Mesothelial cell of epicardium (in vitro differentiated cells): Measurements from ENCODE around the gene CFAP68. TPM values are rescaled to one million over a fixed set of nuclear protein-coding genes. Genes with fewer than 3 reads are reported as not detected.

Source experiments
- DNase-seq, 2 experiments: peaks; one replicate each; pipeline ENCODE4 v3.0.0; 2021; ENCODE audit warnings: low spot score in 2 of 2; ENCODE audit not compliant: unreplicated experiment in 2 of 2
- H3K27ac Mint-ChIP-seq: 2 replicates; pipeline ENCODE4 v1.8.0; 2021; ENCODE audit warnings: mixed read lengths
- H3K27me3 Mint-ChIP-seq: 2 replicates; pipeline ENCODE4 v1.8.0; 2021; ENCODE audit warnings: low read depth, mixed read lengths
- H3K36me3 Mint-ChIP-seq: 2 replicates; pipeline ENCODE4 v1.8.0; 2021; ENCODE audit warnings: mixed read lengths
- H3K4me1 Mint-ChIP-seq: 2 replicates; pipeline ENCODE4 v1.8.0; 2021; ENCODE audit warnings: mixed read lengths
- H3K4me3 Mint-ChIP-seq: 2 replicates; pipeline ENCODE4 v1.8.0; 2021; ENCODE audit warnings: mild to moderate bottlenecking, moderate library complexity, mixed read lengths
- H3K9me3 Mint-ChIP-seq: 2 replicates; pipeline ENCODE4 v1.8.0; 2021; ENCODE audit warnings: mixed read lengths
- total RNA-seq: library from RNA; stranded (reverse); gene quantifications from 3 replicates; pipeline ENCODE4 v1.2.1, GENCODE V29; 2021
- TF ChIP-seq, protein P1 (sequence below): fragments of 200-600 bp; sonication (generic); IDR thresholded peaks from one replicate; pipeline ENCODE4 v1.5.0; 2021; ENCODE audit warnings: antibody characterized with exemption; ENCODE audit not compliant: unreplicated experiment

The CFAP68 gene
- total RNA-seq, 1 donor from 2014 or later = 31.2 TPM

DNA sequence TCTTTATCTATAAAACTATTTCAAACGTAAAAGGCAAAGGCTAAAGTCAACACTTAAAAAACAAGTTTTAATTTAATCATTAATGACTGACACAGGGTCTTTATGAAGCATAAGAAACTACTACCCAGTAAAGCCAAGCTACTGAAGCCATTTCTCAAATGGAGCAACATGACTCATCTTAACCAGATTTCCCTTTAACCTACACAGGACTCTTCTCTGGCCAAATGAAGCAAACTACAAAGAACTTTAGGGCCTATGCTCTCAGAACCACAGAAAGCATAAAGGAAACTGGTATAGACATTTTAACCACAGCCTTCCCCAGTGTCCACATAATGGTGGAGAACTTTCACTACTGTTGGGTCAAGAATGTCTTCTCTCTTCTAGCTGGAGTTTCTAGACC is 42.6 kb upstream of the CFAP68 start:
- H3K27me3 Mint-ChIP-seq = no peaks in the 10 kb centered on the region
- peaks cover 12% of the 10 kb centered on the region for H3K36me3 Mint-ChIP-seq
- no peak overlapping the region for H3K27ac Mint-ChIP-seq
- H3K4me3 Mint-ChIP-seq = no peak overlapping the region
- no peaks in the 10 kb centered on the region for H3K9me3 Mint-ChIP-seq
- peaks cover 5% of the 10 kb centered on the region for H3K4me1 Mint-ChIP-seq
- DNase-seq = no peak
- TF ChIP-seq, protein P1, sequence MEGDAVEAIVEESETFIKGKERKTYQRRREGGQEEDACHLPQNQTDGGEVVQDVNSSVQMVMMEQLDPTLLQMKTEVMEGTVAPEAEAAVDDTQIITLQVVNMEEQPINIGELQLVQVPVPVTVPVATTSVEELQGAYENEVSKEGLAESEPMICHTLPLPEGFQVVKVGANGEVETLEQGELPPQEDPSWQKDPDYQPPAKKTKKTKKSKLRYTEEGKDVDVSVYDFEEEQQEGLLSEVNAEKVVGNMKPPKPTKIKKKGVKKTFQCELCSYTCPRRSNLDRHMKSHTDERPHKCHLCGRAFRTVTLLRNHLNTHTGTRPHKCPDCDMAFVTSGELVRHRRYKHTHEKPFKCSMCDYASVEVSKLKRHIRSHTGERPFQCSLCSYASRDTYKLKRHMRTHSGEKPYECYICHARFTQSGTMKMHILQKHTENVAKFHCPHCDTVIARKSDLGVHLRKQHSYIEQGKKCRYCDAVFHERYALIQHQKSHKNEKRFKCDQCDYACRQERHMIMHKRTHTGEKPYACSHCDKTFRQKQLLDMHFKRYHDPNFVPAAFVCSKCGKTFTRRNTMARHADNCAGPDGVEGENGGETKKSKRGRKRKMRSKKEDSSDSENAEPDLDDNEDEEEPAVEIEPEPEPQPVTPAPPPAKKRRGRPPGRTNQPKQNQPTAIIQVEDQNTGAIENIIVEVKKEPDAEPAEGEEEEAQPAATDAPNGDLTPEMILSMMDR = no peak

DNA sequence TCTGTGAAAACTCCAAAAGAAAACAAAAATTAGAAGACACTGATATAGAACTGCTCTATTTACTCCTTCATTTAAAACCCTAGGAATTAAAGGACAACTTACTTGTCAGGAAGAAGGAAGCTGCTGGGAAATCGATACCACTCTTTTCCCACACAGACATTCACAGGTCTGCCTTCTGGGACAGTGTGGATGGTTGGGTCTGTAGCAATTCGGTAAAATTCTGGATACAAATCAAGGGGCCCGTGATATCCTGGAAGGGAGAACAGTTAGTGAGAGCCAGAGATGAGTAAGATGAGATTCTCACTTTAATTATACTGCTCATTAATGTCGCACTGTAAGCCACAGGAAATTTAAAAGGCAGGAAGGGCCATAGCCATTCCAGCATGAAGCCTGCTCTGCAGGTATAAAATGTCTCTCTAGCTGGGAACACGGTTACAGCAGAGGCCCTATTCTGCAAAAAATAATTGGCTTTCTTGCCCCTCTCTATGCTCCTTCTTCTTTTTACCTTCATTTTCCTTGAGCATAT is 41.9 kb upstream of the CFAP68 start:
- Mint-ChIP-seq H3K36me3 (peaks cover 12% of the 10 kb centered on the region), H3K9me3 (no peaks in the 10 kb centered on the region), H3K27me3 (no peaks in the 10 kb centered on the region), H3K27ac (no peak overlapping the region), H3K4me3 (no peak overlapping the region), H3K4me1 (peaks cover 5% of the 10 kb centered on the region)
- TF ChIP-seq, protein P1 = no peak
- no peak for DNase-seq

- Mint-ChIP-seq H3K36me3 (peaks cover 12% of the 10 kb centered on the region), H3K4me3 (no peak overlapping the region), H3K27ac (no peak overlapping the region), H3K27me3 (no peaks in the 10 kb centered on the region), H3K4me1 (peaks cover 5% of the 10 kb centered on the region), H3K9me3 (no peaks in the 10 kb centered on the region)
- TF ChIP-seq, protein P1 = no peak
- no peak for DNase-seq
These were observed 41.3 kb upstream of the CFAP68 start for GRCh38 chr11:111838054-111838453.

GRCh38 chr11:111840143-111840542 is 39.2 kb upstream of the CFAP68 start:
- Mint-ChIP-seq H3K27ac (no peak overlapping the region), H3K36me3 (peaks cover 14% of the 10 kb centered on the region), H3K27me3 (no peaks in the 10 kb centered on the region), H3K9me3 (no peaks in the 10 kb centered on the region), H3K4me1 (peaks cover 5% of the 10 kb centered on the region), H3K4me3 (no peak overlapping the region)
- DNase-seq = no peak
- TF ChIP-seq, protein P1 = no peak

DNA sequence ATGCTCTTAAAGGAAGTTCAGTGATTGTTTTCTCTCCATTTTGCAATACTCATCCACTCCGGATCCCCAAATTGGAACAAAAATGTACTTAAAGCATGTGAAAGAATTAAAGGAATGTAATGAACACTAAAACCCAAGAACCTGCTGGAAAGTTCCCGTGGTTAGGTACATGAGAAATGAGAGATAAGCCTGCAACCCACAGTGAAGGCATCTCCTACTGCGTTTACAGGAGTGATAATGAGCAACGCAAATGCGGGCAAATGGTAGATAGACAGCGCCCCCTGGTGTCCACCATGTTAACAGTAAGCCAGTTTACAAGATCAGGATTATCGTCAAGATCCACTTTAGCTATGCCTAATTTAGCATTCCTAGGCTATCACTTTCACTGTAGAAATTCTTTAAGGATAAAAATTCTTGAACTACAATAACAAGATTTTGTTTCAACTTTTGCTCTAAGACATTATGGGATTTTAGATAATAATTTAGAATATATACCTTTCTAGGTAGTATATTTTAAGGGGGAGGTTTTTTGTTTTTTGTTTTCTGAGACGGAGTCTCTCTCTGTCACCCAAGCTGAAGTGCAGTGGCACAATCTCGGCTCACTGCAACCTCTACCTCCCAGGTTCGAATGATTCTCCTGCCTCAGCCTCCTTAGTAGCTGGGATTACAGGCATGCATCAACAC is 37.8 kb upstream of the CFAP68 start:
- Mint-ChIP-seq H3K9me3 (no peaks in the 10 kb centered on the region), H3K36me3 (peaks cover 8% of the 10 kb centered on the region), H3K27me3 (no peaks in the 10 kb centered on the region), H3K4me3 (no peak overlapping the region), H3K4me1 (peaks cover 5% of the 10 kb centered on the region), H3K27ac (no peak overlapping the region)
- TF ChIP-seq, protein P1 = peak; percentile 91
- DNase-seq = peak; percentile 83 to 91

DNA sequence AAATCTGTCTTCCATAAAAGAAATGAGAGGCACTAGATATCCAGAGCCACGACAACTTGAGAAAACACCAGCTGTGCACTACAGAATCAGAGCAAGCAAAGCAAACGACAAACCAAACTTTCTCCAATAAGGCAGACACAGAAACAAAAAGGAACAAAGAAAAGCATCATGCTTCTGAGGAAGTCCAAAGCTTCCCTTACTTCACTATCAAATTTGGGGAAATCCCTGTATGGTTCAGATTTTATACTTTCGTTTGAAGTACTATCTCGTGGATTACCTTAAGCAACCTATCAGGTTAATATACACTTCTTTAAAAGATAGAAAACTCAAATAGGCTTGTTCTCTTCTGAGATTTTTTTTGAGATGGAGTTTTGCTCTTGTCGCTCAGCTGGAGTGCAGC is 35.7 kb upstream of the CFAP68 start:
- no peaks in the 10 kb centered on the region for H3K9me3 Mint-ChIP-seq
- H3K36me3 Mint-ChIP-seq = peaks cover 17% of the 10 kb centered on the region
- H3K27ac Mint-ChIP-seq = no peak overlapping the region
- no peaks in the 10 kb centered on the region for H3K27me3 Mint-ChIP-seq
- TF ChIP-seq, protein P1 = no peak
- H3K4me1 Mint-ChIP-seq = peaks cover 5% of the 10 kb centered on the region
- no peak overlapping the region for H3K4me3 Mint-ChIP-seq
- DNase-seq = no peak
